ENCODE results near the gene SPATA21. TPM values are rescaled to one million over a fixed set of nuclear protein-coding genes. Genes with fewer than 3 reads are reported as not detected.

SPATA21 gene
- polyA plus RNA-seq, 1 donor: 0.30 TPM

Other genes starting within 250 kb of the SPATA21 start
- gene ARHGEF19, start 224.8 kb downstream of the SPATA21 start, polyA plus RNA-seq (ENCODE audit: insufficient read length): 4.3 TPM
- gene CPLANE2, start 200.2 kb downstream of the SPATA21 start, polyA plus RNA-seq (ENCODE audit: insufficient read length): 4.9 TPM
- 21.0 TPM for gene FBXO42, start 84.9 kb downstream of the SPATA21 start, polyA plus RNA-seq (ENCODE audit: insufficient read length)
- gene SZRD1, start 70.2 kb downstream of the SPATA21 start, polyA plus RNA-seq (ENCODE audit: insufficient read length): 88.0 TPM
- 40.8 TPM for gene NECAP2, start 3.3 kb upstream of the SPATA21 start, polyA plus RNA-seq (ENCODE audit: insufficient read length)
- gene RNU1-1, start 76.9 kb upstream of the SPATA21 start, polyA plus RNA-seq (ENCODE audit: insufficient read length): not detected
- 215 TPM for gene NBPF1, start 176.1 kb upstream of the SPATA21 start, polyA plus RNA-seq (ENCODE audit: insufficient read length)
- gene RNU1-3, start 229.5 kb upstream of the SPATA21 start, polyA plus RNA-seq (ENCODE audit: insufficient read length): not detected

Data from hindlimb muscle (tissue), 1 donor.